ENCODE results near the gene CXCL10.

The CXCL10 gene

DNA sequence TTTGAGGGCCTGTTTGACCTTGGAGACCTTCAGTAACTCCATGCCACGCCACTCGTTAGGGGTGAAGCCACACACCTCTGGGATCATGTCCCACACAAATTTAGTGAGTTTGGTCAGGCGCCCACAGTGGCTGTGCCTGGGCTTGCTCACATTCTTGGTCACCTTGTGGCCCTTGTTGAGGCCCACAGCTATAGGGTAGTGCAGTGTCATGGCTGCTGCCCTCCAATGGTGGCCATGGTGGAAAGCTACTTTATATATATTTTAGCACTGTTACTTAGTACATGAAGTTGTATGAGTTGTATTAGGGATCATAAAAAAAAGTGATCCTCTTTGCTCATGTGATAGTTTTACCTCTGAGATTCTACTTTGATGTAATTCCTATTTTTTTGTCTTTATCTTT is 13.6 kb upstream of the CXCL10 start:
- no peak for DNase-seq (ENCODE audit: low read depth)
- no peak for TF ChIP-seq CTCF (IDR thresholded peaks at IDR 0.05; ENCODE audit: low read depth, low read length, missing control alignments)

DNA sequence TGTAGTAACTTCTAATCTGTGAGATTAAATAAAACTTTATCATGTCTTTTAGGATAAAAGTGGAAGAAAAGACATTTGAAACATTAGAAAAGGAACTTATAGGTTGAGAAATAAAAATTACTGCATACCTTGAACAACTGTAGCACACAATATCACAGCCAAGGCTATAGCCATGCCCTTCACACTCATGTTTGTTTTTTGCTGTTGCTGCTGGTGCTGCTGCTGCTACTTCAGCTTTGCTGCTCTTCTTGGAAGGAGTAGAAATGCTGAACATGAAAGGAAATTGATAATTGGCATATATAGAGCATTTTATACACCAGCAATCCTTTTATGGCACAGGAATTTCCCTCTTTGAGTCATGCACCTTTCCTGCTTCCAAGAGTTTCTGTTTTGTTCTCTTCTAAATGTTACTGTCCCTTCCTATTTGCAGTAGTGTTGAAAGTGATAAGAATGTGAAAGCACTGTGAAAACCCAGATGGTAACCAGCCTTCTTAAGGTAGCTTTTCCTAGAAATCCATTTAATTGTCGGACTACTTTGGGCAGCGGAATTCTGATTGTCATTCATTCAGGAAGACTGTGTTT is 12.6 kb upstream of the CXCL10 start, which contains the start of gene CXCL11:
Gene CXCL11, minus strand, starts transcription at position 272 of the 582 bp plus-strand sequence. Its CDS starts 83 bp downstream, at position 189.
- DNase-seq (ENCODE audit: low read depth): no peak
- no peak within 1 kb of the TSS for H3K4me3 ChIP-seq (ENCODE audit: low read depth, low read length)
- TF ChIP-seq CTCF (IDR thresholded peaks at IDR 0.05; ENCODE audit: low read depth, low read length, missing control alignments): no peak

More for the DNA sequence above, 13.6 kb upstream of the CXCL10 start:
- H3K4me3 ChIP-seq (ENCODE audit: low read depth, low read length): no peak overlapping the region

DNA sequence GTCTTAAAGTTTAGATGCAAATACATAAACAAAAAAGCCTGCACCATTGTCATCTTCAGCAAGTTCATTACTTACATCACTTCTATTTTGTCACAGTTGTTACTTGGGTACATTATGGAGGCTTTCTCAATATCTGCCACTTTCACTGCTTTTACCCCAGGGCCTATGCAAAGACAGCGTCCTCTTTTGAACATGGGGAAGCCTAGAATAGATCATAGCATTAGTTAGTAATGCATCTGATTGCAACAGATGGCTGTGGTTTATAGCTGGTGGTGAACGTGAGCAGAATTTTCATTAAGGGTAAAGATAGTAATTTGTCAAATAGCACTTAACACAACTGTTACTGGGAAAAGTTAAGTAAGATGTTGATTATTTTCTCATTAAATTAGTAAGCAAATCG is 11.8 kb upstream of the CXCL10 start:
- TF ChIP-seq CTCF (IDR thresholded peaks at IDR 0.05; ENCODE audit: low read depth, low read length, missing control alignments): no peak
- DNase-seq (ENCODE audit: low read depth): no peak
- no peak overlapping the region for H3K4me3 ChIP-seq (ENCODE audit: low read depth, low read length)

GRCh38 chr4:76029300-76029699 is 6.0 kb upstream of the CXCL10 start:
- TF ChIP-seq CTCF (IDR thresholded peaks at IDR 0.05; ENCODE audit: low read depth, low read length, missing control alignments): no peak
- H3K4me3 ChIP-seq (ENCODE audit: low read depth, low read length): no peak overlapping the region
- DNase-seq (ENCODE audit: low read depth): no peak

GRCh38 chr4:76028350-76028765 is 5.1 kb upstream of the CXCL10 start:
- no peak for TF ChIP-seq CTCF (IDR thresholded peaks at IDR 0.05; ENCODE audit: low read depth, low read length, missing control alignments)
- no peak for DNase-seq (ENCODE audit: low read depth)
- H3K4me3 ChIP-seq (ENCODE audit: low read depth, low read length): no peak overlapping the region

DNA sequence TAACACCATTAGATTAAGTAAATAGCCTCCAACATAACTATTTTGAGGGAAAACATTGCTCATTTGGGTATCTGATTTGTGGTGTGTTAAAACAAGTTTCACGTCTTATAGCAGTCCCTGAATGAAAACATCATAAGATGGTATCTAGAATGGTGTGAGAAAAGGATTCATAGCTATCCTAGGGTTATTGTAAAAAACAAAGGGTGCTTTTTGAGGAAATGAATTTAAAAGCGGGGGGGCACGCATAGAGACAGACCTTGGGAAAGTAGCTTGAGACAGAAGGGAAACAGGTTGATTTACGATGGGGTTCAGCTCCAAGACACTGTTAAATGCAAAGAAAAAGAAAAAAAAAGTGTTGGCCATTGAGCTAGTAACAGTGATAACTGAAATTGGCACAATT is 768 bp upstream of the CXCL10 start:
- TF ChIP-seq CTCF (IDR thresholded peaks at IDR 0.05; ENCODE audit: low read depth, low read length, missing control alignments): no peak
- no peak for DNase-seq (ENCODE audit: low read depth)
- H3K4me3 ChIP-seq (ENCODE audit: low read depth, low read length): no peak overlapping the region

- H3K4me3 ChIP-seq (ENCODE audit: low read depth, low read length): no peak overlapping the region
- no peak for DNase-seq (ENCODE audit: low read depth)
- TF ChIP-seq CTCF (IDR thresholded peaks at IDR 0.05; ENCODE audit: low read depth, low read length, missing control alignments): no peak
These were observed 620 bp downstream of the CXCL10 start for GRCh38 chr4:76022677-76023076.
